Testis (tissue), 2 donors: Measurements from ENCODE around the gene DNASE1.

Experiments used
- POLR2A ChIP-seq: fragments of 450-650 bp; IDR thresholded peaks from one replicate; pipeline ENCODE4 v1.6.1; 2017; ENCODE audit warnings: antibody characterized with exemption, mild to moderate bottlenecking, moderate library complexity
- TF ChIP-seq, protein P1 (sequence below), 3 experiments: fragments of 450-650 bp in 2 of 3; fragments of 200-600 bp in 1 of 3; sonication (generic) in 1 of 3; IDR thresholded peaks; one replicate each; pipeline ENCODE4 v1.5.1; 2016 to 2019; ENCODE audit warnings: antibody characterized with exemption in 3 of 3, mild to moderate bottlenecking in 2 of 3, moderate library complexity in 1 of 3

DNA sequence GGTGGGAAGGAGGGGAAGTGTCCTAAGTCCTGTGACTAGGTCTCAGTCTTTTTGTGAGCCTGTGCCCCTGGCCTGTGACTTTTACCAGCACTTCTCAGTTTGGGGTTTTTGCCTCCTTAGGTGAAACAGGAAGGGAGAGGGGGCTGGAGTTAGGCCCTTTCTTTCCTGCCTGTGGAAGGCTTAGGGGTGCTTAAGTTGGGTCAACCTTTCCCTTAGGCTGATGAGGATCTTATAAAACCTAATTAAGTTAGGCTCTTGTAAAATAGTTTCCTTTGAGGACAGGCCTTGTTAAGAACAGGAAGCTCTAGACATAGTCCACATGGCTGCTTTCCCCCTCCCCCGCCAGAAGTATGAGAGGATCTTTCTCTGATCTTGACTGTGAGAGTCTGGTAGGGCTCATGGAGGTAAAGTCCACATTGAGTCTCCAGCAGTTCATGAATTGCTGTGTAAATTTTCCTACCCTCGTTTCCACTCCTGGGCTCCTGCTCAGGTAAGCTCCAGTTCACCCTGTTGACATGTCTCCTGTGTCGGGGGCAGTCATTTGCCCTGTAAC lies 17.0 kb upstream of the DNASE1 start:
- TF ChIP-seq, protein P1, sequence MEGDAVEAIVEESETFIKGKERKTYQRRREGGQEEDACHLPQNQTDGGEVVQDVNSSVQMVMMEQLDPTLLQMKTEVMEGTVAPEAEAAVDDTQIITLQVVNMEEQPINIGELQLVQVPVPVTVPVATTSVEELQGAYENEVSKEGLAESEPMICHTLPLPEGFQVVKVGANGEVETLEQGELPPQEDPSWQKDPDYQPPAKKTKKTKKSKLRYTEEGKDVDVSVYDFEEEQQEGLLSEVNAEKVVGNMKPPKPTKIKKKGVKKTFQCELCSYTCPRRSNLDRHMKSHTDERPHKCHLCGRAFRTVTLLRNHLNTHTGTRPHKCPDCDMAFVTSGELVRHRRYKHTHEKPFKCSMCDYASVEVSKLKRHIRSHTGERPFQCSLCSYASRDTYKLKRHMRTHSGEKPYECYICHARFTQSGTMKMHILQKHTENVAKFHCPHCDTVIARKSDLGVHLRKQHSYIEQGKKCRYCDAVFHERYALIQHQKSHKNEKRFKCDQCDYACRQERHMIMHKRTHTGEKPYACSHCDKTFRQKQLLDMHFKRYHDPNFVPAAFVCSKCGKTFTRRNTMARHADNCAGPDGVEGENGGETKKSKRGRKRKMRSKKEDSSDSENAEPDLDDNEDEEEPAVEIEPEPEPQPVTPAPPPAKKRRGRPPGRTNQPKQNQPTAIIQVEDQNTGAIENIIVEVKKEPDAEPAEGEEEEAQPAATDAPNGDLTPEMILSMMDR (IDR thresholded peaks at IDR 0.05) = no peak
- TF ChIP-seq POLR2A = no peak
